Measurements from ENCODE around the gene ZNF407.

ZNF407 gene

GRCh38 chr18:74869904-74870863 lies 272.5 kb downstream of the ZNF407 start:
- peak overlapping the region; percentile 73 for H3K27ac ChIP-seq (ENCODE audit: low read depth, low read length)
- H3K4me3 ChIP-seq (ENCODE audit: low read length), result peak overlapping the region; percentile 53
- 0 out of 2 replicates have a peak, but pooled peaks cover 2% of the 10 kb centered on the region for H3F3A ChIP-seq (ENCODE audit: control insufficient read depth, insufficient read depth)
- H3K36me3 ChIP-seq (ENCODE audit: control insufficient read depth, low read length), result no peaks in the 10 kb centered on the region
- H4K20me1 ChIP-seq (ENCODE audit: control insufficient read depth, insufficient read depth, low read depth, low read length), result no peaks in the 10 kb centered on the region
- H3K9me2 ChIP-seq (replicated peaks; ENCODE audit: control insufficient read depth, low read length), result no peaks in the 10 kb centered on the region
- TF ChIP-seq EZH2phosphoT487 (IDR thresholded peaks at IDR 0.05; ENCODE audit: borderline replicate concordance, low read length) (no peak), CTCF (IDR thresholded peaks at IDR 0.05; ENCODE audit: low read depth, low read length, poor library complexity, severe bottlenecking) (no peak)
- no peaks in the 10 kb centered on the region for H3K9me3 ChIP-seq (ENCODE audit: control insufficient read depth, insufficient read depth, low read length)
- peaks cover 30% of the 10 kb centered on the region for H3K4me1 ChIP-seq (ENCODE audit: control insufficient read depth, low read length)
- peak overlapping the region; percentile 71 for H3K4me2 ChIP-seq (ENCODE audit: low read length)
- H3K79me2 ChIP-seq (ENCODE audit: control insufficient read depth, low read length), result no peaks in the 10 kb centered on the region
- H3K27me3 ChIP-seq (ENCODE audit: control insufficient read depth, low read length), result no peaks in the 10 kb centered on the region

GRCh38 chr18:74870950-74871349 lies 273.3 kb downstream of the ZNF407 start:
- Histone ChIP-seq H3K36me3 (ENCODE audit: control insufficient read depth, low read length) (no peaks in the 10 kb centered on the region), H3K4me2 (ENCODE audit: low read length) (peak overlapping the region; percentile 71), H3K9me2 (replicated peaks; ENCODE audit: control insufficient read depth, low read length) (no peaks in the 10 kb centered on the region), H3K4me3 (ENCODE audit: low read length) (peak overlapping the region; percentile 53), H3K4me1 (ENCODE audit: control insufficient read depth, low read length) (peaks cover 30% of the 10 kb centered on the region), H4K20me1 (ENCODE audit: control insufficient read depth, insufficient read depth, low read depth, low read length) (no peaks in the 10 kb centered on the region), H3F3A (ENCODE audit: control insufficient read depth, insufficient read depth) (0 out of 2 replicates have a peak, but pooled peaks cover 2% of the 10 kb centered on the region), H3K27me3 (ENCODE audit: control insufficient read depth, low read length) (no peaks in the 10 kb centered on the region), H3K79me2 (ENCODE audit: control insufficient read depth, low read length) (no peaks in the 10 kb centered on the region), H3K27ac (ENCODE audit: low read depth, low read length) (peak overlapping the region; percentile 73), H3K9me3 (ENCODE audit: control insufficient read depth, insufficient read depth, low read length) (no peaks in the 10 kb centered on the region)
- no peak for TF ChIP-seq CTCF (IDR thresholded peaks at IDR 0.05; ENCODE audit: low read depth, low read length, poor library complexity, severe bottlenecking)
- TF ChIP-seq EZH2phosphoT487 (IDR thresholded peaks at IDR 0.05; ENCODE audit: borderline replicate concordance, low read length), result no peak

DNA sequence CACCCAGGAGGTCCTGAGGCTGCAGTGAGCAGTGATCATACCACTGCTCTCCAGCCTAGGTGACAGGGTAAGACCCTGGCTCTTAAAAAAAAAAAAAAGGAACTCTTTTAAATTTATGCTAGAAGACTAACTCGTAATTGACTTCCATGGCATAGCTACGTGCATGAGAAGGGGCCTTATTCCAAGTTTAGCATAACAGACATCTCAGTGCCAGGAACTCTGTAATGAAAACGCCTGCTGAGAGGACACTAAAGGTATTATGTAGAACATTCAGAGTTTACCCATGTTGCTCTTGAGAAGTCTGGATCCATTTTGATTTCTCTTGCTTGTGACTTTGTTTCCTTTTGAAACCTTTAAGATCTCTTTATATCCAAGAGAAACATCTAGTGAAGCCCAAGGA lies 276.0 kb downstream of the ZNF407 start:
- H3K4me2 ChIP-seq (ENCODE audit: low read length), result no peak overlapping the region
- TF ChIP-seq CTCF (IDR thresholded peaks at IDR 0.05; ENCODE audit: low read depth, low read length, poor library complexity, severe bottlenecking) (no peak), EZH2phosphoT487 (IDR thresholded peaks at IDR 0.05; ENCODE audit: borderline replicate concordance, low read length) (no peak)

More for the DNA sequence above, 276.0 kb downstream of the ZNF407 start:
- H3K9me2 ChIP-seq (replicated peaks; ENCODE audit: control insufficient read depth, low read length), result no peaks in the 10 kb centered on the region
- H3F3A ChIP-seq (ENCODE audit: control insufficient read depth, insufficient read depth), result 0 out of 2 replicates have a peak, but pooled peaks cover 2% of the 10 kb centered on the region
- H3K9me3 ChIP-seq (ENCODE audit: control insufficient read depth, insufficient read depth, low read length), result no peaks in the 10 kb centered on the region
- no peaks in the 10 kb centered on the region for H3K27me3 ChIP-seq (ENCODE audit: control insufficient read depth, low read length)
- H3K79me2 ChIP-seq (ENCODE audit: control insufficient read depth, low read length), result no peaks in the 10 kb centered on the region
- H3K4me1 ChIP-seq (ENCODE audit: control insufficient read depth, low read length), result peaks cover 30% of the 10 kb centered on the region
- H4K20me1 ChIP-seq (ENCODE audit: control insufficient read depth, insufficient read depth, low read depth, low read length), result no peaks in the 10 kb centered on the region
- H3K36me3 ChIP-seq (ENCODE audit: control insufficient read depth, low read length), result no peaks in the 10 kb centered on the region
- no peak overlapping the region for H3K27ac ChIP-seq (ENCODE audit: low read depth, low read length)
- no peak overlapping the region for H3K4me3 ChIP-seq (ENCODE audit: low read length)
